ENCODE measurements around the gene ATP1A1.

DNA sequence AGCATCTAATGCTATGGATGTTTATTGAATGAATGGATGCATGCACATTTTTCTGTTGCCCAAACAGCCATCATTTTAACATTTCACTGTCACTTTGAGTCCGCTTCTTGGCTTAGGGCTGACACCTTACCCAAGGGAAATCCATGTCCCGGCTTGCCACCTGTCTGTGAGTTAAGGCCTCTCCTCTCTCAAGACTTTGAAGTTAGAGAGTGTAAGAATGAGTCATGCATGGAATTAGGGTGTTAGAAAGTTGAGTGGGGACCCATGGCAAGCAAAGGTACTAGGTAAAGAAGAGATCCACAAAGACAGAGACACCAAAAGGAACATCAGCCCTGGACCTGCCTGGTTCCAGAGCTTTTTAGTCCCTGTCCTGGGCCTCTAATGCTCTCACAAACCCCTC is 35.1 kb downstream of the ATP1A1 start:
- TF ChIP-seq POLR2A (IDR thresholded peaks at IDR 0.05; ENCODE audit: low read depth, low read length) (no peak), POLR2AphosphoS5 (IDR thresholded peaks at IDR 0.05; ENCODE audit: low read depth, low read length) (no peak), SPI1 (IDR thresholded peaks at IDR 0.05; ENCODE audit: low read depth, low read length) (no peak), TAF1 (IDR thresholded peaks at IDR 0.05; ENCODE audit: low read depth, low read length) (no peak), POU2F2 (IDR thresholded peaks at IDR 0.05; ENCODE audit: low read depth, low read length) (no peak), PAX5 (IDR thresholded peaks at IDR 0.05; ENCODE audit: insufficient read depth, low read length, severe bottlenecking) (no peak)
